Anterior cingulate cortex (tissue), 58 donors: ENCODE results near the gene COL5A1.

Source experiments
- DNase-seq, 58 donors: peaks; one replicate each; lab custom pipeline; 2025; lab: John Stamatoyannopoulos, UW

Gene COL5A1

DNA sequence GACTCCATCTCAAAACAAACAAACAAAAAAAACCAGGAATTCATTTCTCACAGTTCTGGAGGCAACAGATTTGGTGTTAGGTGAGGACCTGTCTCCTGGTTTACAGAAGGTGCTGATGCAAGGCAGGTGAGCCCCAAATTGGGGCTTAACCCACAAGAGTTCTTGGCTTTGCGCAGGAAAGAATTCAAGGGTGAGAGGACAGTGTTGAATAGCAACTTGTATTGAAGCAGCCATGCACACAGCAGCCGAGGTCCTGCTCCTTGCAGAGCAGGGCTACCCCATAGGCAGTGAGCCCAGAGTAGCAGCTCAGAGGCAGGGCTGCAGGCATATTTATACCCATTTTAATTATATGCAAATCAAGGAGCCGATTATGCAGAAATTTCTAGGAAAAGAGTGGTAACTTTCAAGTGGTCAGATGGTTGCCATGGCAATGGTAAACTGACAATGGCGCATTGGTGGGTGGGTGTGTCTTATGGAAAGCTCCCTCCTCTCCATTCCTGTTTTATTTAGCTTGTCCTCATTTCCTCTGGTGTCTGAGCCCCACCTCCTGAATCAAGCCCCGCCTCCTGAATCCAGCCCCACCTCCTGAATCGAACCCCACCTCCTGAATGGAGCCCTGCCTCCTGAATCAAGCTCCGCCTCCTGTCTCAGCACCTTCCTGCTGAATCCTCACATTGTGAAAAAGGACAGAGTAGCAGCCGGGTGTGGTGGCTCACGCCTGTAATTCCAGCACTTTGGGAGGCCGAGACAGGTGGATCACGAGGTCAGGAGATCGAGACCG is 34.5 kb upstream of the COL5A1 start:
- DNase-seq: no peak

DNA sequence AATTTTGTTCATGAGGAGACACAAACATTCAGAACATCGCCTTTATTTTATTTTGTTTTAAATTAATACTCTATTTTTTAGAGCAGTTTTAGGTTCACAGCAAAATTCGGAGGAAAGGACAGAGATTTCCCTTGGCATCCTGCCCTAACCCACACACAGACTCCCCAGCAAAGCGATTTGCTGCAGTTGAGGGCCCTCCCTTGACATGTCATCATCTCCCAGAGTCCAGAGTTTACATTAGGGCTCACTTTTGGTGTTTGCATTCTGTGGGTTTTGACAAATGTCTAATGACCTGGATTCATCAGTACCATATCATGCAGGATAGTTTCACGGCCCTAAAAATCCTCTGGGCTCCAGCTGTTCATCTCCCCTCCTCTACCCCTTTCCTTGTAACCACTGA is 33.6 kb upstream of the COL5A1 start:
- DNase-seq: no peak

DNA sequence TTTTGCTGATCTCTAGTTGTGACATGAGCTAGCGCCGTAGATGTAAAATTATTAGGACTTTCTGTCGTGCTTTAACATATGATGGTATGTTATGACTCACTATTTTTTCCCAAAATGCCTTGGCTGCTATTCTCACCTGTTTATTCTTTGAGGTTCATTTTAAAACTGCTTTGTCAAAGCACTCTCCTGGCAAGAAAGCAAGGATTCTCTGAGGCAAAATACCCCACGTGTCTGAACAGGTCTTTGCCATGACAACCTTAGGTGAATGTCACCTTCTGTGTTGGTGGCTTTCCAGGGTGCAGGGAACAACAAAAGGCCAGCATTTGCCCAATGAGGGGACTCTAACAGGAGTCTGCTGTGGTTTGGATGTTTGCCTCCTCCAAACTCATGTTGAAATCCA is 30.6 kb upstream of the COL5A1 start:
- no peak for DNase-seq

DNA sequence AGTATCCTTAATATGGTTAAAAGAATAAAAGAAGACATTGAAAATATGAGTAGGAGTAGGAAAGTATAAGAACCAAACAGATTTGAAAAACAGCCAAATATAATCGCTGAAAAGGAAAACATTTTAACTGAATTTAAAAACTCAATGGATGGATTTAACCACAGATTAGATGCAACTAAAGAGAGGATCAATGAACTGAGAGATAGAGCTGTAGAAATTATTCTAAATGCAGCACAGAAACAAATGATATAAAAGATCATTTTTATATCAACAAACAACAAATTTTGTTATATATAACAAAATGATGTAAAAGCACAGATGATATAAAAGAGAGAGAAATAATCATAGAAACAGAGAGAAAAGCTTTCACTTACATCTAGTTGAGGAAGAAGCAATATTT is 29.3 kb upstream of the COL5A1 start:
- no peak for DNase-seq

GRCh38 chr9:134612715-134613114 is 28.9 kb upstream of the COL5A1 start:
- DNase-seq: no peak

DNA sequence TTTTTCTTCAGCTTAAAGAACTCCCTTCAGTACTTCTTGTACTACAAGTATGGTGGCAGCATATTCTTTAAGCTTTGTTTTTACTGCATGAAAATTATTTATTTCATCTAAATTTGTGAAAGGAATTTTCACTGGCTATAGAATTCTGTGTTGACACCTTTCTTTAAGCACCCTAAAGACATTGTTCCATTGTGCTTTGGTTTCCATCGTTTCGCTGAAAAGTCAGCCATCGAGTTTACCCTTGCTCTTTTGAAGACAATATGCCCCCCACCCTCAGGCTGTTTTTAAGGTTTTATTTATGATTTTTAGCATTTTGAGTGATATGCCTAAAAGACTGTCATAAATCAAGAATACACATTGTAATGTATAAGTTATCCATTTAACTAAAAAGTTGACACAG is 27.3 kb upstream of the COL5A1 start:
- DNase-seq: no peak

GRCh38 chr9:134616341-134616740 is 25.3 kb upstream of the COL5A1 start:
- DNase-seq: no peak

GRCh38 chr9:134617246-134617645 is 24.4 kb upstream of the COL5A1 start:
- no peak for DNase-seq

DNA sequence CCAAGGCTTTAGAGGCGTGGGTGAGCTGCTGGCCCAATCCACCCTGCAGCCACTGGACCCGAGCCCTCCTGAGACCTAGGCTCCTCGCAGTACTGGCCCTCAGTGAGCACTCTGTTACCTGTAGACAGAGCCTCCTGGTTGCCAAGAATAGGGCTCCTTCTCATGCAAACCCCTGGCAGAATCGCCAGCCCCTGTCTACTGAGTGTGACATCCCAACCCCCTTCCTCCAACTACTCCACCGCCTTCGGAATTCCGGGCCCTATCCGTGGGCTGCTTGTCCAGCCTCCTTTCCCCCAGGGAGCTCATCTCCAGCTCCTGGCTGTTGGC is 23.8 kb upstream of the COL5A1 start:
- DNase-seq: no peak

DNA sequence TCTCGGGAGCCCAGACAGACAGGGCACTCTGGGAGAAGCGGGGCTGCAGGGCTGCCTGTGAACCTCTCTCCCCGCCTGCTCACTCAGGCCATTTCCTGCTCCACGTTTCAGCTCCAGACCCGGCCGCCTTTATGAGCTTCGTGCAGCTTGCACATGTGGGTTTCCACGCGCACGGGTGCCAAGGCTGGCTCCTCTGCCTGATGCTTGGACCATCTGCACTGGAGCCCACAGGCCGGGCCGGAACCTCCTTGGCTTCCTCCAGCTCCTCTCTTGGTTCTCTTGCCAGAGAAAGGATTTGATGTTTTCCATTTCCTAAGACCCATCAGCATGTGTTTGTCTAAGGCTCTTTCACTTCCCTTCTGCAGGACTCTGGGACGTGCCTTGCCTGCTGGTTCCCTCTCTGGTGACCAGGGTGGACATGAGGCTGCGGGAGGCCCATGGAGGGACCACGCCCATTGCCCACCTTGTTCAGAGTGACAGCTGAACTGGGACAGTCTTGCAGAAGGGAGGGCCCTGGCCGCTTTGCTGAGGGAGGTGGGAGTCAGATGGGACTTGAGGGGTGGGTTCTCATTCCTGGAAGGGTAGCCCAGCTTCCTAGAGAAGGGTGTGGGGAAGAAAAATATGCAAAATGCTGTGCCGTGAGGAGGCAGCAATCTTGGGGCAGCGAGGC is 23.3 kb upstream of the COL5A1 start:
- no peak for DNase-seq

GRCh38 chr9:134618833-134619447 is 22.7 kb upstream of the COL5A1 start:
- no peak for DNase-seq

- no peak for DNase-seq
Measured at GRCh38 chr9:134619448-134619982, 22.1 kb upstream of the COL5A1 start.

GRCh38 chr9:134619983-134620661 is 21.5 kb upstream of the COL5A1 start:
- no peak for DNase-seq

- no peak for DNase-seq
Measured at GRCh38 chr9:134620751-134621557, 20.6 kb upstream of the COL5A1 start.

DNA sequence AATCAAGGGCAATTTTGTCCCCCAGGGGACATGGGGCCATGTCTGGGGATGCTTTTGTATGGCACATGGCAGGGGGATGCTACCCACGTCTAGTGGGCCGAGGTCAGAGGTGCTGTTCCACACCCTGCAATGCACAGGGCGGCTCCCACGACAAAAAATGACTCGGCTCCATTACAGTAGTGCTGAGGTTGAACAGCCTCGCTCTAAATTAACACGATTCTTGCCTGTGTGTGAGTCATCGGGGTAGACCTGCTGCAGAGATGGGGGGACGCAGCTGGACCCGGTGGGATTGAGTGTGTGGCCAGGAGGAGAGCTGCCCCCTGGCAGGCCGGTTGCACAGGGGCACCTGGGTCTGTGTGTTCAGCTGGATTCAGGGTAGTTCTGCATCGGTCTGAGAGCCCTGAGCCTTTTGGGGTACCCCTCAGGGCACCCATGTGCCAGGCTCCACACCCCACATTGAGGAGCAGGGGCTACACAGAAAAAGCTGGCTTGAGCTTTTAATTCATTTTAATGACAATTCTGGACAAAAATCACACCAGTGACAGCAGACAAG is 20.0 kb upstream of the COL5A1 start:
- no peak for DNase-seq

GRCh38 chr9:134622896-134623257 is 18.7 kb upstream of the COL5A1 start:
- no peak for DNase-seq

GRCh38 chr9:134623258-134624066 is 18.1 kb upstream of the COL5A1 start:
- DNase-seq: no peak

DNA sequence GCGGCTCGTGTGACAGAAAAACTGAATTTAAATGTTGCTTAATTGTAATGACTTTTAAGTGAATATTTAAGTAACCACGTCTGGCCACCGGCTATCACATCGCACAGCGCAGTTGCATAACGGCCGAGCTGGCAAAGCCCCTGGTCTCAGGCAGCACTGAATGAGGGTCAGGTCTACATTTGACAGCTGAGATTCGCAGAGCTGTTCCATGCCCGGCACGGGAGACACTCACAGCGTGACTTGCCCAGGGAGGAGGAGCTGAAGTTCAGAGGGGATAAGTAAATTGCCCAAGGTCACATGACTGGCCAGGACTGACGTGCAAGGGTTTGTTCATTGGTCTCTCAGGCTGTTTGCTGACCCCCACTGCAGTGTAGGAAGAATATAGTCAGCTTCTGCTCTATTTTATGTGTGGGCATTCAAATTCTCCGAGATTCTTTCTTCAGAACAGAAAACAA is 17.4 kb upstream of the COL5A1 start:
- DNase-seq: no peak

- DNase-seq: no peak
Measured at GRCh38 chr9:134624621-134625181, 16.9 kb upstream of the COL5A1 start.
